Measurements from ENCODE around the gene ADNP. TPM values are rescaled to one million over a fixed set of nuclear protein-coding genes. Genes with fewer than 3 reads are reported as not detected.

ADNP gene
- total RNA-seq, 2 experiments from 2014 or later = 70.7 to 90.4 TPM

DNA sequence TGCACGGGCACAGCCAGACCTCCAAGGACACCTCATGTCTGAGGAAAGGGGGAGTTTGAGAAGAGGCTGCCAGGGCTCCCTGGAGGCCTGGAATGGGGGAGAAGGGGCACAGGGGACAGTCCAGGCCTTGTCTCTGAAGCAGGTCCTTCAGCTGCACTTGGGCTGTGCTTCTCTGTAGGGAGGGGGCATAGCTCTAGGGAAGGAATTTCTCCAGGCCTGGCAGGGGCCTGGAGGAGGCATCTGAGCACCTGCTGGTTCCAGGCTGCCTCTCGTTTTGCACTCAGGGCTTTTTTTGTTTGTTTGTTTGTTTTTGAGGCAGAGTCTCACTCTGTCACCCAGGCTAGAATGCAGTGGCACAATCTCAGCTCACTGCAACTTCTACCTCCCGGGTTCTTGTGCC lies 68.7 kb downstream of the ADNP start:
- no peaks in the 10 kb centered on the region for H3K4me1 Mint-ChIP-seq

DNA sequence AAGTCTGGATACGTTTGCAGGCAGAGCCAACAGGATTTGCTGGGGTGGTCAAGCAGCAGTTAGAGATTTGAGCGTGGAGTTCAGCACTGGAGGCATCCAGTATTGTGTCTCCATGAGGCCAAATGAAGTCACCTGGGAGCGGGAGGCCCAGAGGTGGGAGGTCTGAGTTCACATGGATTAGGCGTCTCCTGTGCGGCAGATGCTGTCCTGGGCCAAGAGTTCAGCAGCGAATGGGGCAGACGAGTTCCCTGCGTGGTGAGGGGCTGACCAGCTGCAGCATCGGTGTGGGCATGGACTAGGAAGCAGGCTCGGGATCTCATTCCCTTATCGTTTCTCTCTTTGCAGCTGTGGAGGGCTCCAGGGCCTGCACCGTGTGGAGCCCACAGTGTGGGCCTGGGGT lies 70.2 kb downstream of the ADNP start:
- ChIA-PET CTCF (no interaction called here), POLR2A (no interaction called here)
- DNase-seq = no peak
- H3K4me3 Mint-ChIP-seq = no peak overlapping the region
- no peaks in the 10 kb centered on the region for H3K9me3 Mint-ChIP-seq
- no peaks in the 10 kb centered on the region for H3K27me3 Mint-ChIP-seq
- H3K4me1 Mint-ChIP-seq = no peaks in the 10 kb centered on the region
- no peak overlapping the region for H3K27ac Mint-ChIP-seq
- no peaks in the 10 kb centered on the region for H3K36me3 Mint-ChIP-seq (ENCODE audit: low read depth)

More for the DNA sequence above, 68.7 kb downstream of the ADNP start:
- CTCF ChIA-PET = interaction anchor here (1.4 kb wide), 1 partner anchor 8 kb away, joined by 3 read pairs; no protein-coding TSS in a partner anchor
- H3K36me3 Mint-ChIP-seq (ENCODE audit: low read depth) = no peaks in the 10 kb centered on the region
- no peak overlapping the region for H3K4me3 Mint-ChIP-seq
- DNase-seq = no peak
- H3K9me3 Mint-ChIP-seq = no peaks in the 10 kb centered on the region
- POLR2A ChIA-PET = no interaction called here
- H3K27me3 Mint-ChIP-seq = no peaks in the 10 kb centered on the region
- H3K27ac Mint-ChIP-seq = no peak overlapping the region

DNA sequence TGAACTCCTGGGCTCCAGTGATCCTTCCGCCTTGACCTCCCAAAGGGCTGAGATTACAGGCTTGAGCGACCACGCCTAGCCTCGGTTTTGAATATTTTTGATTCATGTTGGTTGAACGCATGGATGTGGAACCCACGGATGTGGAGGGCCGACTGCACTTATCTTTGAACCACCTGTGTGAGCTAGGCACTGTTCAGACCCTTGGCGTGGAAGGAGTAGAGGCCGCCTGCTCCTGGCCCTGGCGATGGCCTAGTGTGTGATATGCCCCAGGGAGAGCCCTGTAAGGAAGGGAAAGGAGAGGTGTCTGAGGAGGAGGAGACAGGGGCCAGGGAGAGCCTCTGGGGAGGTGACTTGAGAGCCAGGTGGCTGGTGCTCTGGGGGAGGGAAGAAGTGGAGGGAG lies 72.1 kb downstream of the ADNP start:
- ChIA-PET POLR2A (no interaction called here), CTCF (interaction anchor here (0.5 kb wide), 1 partner anchor 66 kb away, joined by 5 read pairs; no protein-coding TSS in a partner anchor)
- Mint-ChIP-seq H3K9me3 (no peaks in the 10 kb centered on the region), H3K36me3 (ENCODE audit: low read depth) (no peaks in the 10 kb centered on the region), H3K4me3 (no peak overlapping the region), H3K27me3 (no peaks in the 10 kb centered on the region), H3K4me1 (peaks cover 3% of the 10 kb centered on the region), H3K27ac (no peak overlapping the region)
- DNase-seq = no peak

DNA sequence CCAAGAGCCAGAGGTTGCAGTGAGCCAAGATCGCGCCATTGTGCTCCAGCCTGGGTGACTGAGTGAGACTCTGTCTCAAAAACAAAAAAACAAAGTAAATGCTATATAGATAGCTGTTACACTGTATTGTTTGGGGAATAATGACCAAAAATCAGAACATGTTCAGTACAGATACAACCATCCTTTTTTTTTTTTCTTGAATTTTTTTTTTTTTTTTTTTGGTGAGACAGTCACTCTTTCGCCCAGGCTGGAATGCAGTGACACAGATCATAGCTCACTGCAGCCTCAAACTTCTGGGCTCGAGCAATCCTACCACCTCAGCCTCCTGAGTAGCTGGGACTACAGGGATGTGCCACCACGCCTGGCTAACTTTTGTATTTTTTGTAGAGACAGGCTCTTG lies 72.7 kb downstream of the ADNP start:
- ChIA-PET CTCF (interaction anchor here (0.5 to 0.6 kb wide), 2 partner anchors 61 to 65 kb away, joined by 3 to 5 read pairs; no protein-coding TSS in a partner anchor), POLR2A (no interaction called here)
- H3K36me3 Mint-ChIP-seq (ENCODE audit: low read depth) = no peaks in the 10 kb centered on the region
- no peak overlapping the region for H3K4me3 Mint-ChIP-seq
- H3K27me3 Mint-ChIP-seq = no peaks in the 10 kb centered on the region
- no peaks in the 10 kb centered on the region for H3K9me3 Mint-ChIP-seq
- H3K4me1 Mint-ChIP-seq = peaks cover 3% of the 10 kb centered on the region
- no peak overlapping the region for H3K27ac Mint-ChIP-seq
- no peak for DNase-seq

DNA sequence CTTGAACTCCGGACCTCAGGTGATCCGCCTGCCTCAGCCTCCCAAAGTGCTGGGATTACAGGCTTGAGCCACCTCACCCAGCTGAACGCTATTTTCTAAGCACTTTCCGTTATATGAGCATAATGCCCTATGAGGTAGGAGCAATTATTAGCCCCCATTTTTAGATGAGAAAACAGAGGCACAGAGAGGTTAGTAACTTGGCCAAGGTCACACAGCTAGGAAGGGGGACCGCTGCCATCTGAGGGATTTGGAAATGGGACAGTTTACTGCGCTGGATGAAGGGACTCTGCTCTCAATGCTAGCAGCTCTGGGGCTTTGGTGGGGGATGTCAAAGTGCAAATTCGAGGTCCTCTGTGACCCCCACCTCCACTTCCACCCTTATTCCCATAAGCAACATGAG lies 73.9 kb downstream of the ADNP start:
- CTCF ChIA-PET = no interaction called here
- DNase-seq = no peak
- no peaks in the 10 kb centered on the region for H3K27me3 Mint-ChIP-seq
- no peaks in the 10 kb centered on the region for H3K9me3 Mint-ChIP-seq
- H3K27ac Mint-ChIP-seq = no peak overlapping the region
- H3K4me1 Mint-ChIP-seq = peaks cover 3% of the 10 kb centered on the region
- POLR2A ChIA-PET = no interaction called here
- no peaks in the 10 kb centered on the region for H3K36me3 Mint-ChIP-seq (ENCODE audit: low read depth)
- H3K4me3 Mint-ChIP-seq = no peak overlapping the region

DNA sequence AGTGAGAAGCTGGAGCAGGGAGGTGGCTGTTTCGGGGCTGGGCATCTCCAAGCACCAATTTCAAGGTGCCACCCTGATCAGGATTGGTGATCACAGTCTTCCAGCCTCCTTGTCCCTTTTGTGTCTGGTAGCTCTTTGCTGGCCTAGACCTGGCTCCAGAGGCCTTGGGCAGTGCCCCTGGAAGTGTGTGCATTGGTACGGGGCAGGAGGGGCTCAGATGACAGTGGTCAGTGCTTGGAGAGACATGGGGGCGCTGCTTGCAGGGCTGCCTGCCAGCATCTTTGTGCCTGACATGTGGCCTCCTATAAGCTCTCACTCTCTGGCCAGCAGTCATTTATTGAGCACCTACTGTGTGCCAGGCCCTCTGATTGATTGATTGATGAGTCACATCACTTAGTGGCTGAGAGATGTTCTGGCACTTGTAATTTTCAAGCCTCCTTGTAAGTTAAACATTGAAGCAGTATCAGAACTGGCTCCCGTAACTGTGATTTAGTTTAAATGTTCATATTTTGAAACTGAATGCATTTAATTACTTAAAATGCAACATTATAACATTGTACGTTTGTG lies 74.7 kb downstream of the ADNP start:
- no peaks in the 10 kb centered on the region for H3K27me3 Mint-ChIP-seq
- H3K4me3 Mint-ChIP-seq = no peak overlapping the region
- H3K27ac Mint-ChIP-seq = no peak overlapping the region
- no peaks in the 10 kb centered on the region for H3K9me3 Mint-ChIP-seq
- DNase-seq = no peak
- ChIA-PET POLR2A (no interaction called here), CTCF (no interaction called here)
- peaks cover 3% of the 10 kb centered on the region for H3K4me1 Mint-ChIP-seq
- H3K36me3 Mint-ChIP-seq (ENCODE audit: low read depth) = no peaks in the 10 kb centered on the region

DNA sequence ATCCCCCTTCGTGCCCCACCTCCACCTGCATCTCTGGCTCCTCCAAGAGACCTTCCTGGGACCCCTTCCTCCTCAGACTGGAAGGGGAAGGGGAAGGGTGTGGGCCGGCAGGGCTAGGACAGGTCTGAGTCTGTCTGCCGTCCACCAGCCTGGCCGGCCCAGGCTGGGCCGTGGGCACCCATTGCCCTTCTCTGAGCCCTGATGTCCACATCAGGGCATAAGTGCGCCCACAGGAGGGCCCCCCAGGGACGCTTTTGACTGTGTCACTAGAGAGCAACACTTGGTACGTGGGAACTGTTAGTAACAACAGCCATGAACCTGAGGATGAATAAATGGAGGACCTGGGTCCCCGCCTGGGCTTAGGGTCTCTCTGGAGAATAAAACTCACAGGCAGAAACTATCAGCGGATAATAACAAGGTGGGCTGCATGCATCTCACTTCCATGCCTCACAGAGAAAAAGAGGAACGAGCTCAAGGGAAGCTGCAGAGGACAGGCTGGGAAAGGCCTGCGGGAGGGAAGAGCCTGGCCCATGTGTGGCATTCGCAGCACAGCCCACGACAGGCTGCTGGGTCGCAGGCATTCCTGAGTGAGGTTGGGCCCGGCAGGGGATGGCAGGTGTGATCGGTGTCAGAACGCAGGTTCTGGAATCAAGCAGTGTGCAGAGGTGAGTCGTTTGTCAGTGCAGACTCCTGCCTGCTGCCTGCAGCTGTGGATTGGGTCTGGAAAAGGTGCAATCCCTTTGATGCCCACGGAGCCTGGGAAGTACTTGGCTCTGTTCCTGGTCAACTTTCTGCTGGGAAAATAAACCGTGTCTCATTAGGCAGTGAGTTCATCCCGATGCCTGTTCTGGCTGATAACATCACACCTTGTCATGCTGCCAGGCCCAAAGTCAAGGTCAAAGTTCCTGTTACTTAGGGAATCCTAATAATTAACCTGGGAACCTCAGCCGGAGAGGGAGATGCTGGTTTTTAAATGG lies 75.5 kb downstream of the ADNP start:
- Mint-ChIP-seq H3K36me3 (ENCODE audit: low read depth) (no peaks in the 10 kb centered on the region), H3K9me3 (no peaks in the 10 kb centered on the region), H3K27me3 (no peaks in the 10 kb centered on the region), H3K4me3 (no peak overlapping the region), H3K27ac (no peak overlapping the region), H3K4me1 (peaks cover 3% of the 10 kb centered on the region)
- POLR2A ChIA-PET = no interaction called here
- no peak for DNase-seq
- CTCF ChIA-PET = no interaction called here

DNA sequence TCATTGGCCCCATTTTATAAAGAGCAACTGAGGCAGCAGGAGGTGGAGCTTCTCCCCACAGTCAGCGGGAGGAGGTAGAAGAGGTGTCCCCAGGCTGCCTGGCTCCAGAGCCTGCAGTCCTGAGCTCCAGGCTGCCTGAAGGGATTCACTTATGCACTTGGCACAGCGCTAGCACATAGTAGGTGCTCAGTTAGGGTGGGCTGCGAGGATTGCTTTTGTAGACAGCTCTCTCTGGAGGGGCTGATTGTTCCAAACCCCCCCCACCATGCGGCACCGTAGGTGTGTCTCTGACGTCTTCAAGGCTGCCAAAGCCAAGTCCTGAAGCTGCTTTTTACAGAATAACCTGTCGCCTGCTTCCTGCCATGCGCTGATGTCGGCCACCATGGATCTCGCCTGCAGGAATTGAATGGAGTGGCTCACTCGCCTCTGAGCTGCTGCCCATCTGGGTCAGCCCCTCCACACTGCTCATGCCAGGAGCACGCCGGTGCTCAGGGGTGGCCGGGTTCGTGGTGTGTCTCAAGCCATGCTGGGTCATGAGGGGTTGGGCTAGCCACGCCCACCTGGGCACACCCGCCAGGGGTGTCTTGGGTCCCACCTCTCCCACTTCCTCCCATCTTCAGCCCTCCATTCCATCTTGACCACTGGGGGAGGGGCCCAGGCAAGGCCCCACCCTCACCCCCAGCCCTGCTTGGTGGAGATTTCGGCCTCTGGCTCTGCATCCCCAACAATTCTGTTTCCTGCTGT lies 76.6 kb downstream of the ADNP start:
- Mint-ChIP-seq H3K36me3 (ENCODE audit: low read depth) (no peaks in the 10 kb centered on the region), H3K27me3 (no peaks in the 10 kb centered on the region)
- CTCF ChIA-PET = interaction anchor here (1.4 kb wide), 1 partner anchor 9 kb away, joined by 3 read pairs; no protein-coding TSS in a partner anchor

DNA sequence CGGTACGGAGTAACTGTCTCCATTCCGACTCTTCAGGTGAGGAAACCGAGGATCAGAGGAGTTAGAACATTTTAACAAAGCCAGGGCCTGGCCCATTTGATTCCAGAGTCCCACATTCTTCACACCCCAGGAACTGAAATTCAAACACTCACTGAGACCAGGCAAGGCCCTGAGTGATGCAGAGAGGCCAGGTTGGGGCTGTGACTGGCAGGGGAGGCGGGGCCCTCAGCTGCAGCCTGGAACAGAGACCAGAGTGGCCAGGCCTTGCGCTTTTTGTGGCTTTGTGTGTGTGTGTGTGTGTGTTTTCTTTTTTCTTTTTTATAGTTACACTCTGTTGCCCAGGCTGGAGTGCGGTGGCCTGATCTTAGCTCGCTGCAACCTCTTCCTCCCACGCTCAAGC lies 79.2 kb downstream of the ADNP start:
- DNase-seq = no peak
- Mint-ChIP-seq H3K9me3 (no peaks in the 10 kb centered on the region), H3K4me3 (no peak overlapping the region), H3K27ac (no peak overlapping the region), H3K36me3 (ENCODE audit: low read depth) (no peaks in the 10 kb centered on the region), H3K27me3 (no peaks in the 10 kb centered on the region), H3K4me1 (peaks cover 4% of the 10 kb centered on the region)
- CTCF ChIA-PET = interaction anchor here (1.9 kb wide), 1 partner anchor 57 kb away, joined by 4 read pairs; the partner anchor contains the start of gene BCAS4
- POLR2A ChIA-PET = no interaction called here

More for the DNA sequence above, 76.6 kb downstream of the ADNP start:
- Mint-ChIP-seq H3K4me3 (no peak overlapping the region), H3K27ac (no peak overlapping the region), H3K4me1 (peaks cover 4% of the 10 kb centered on the region), H3K9me3 (no peaks in the 10 kb centered on the region)
- no peak for DNase-seq
- POLR2A ChIA-PET = no interaction called here

DNA sequence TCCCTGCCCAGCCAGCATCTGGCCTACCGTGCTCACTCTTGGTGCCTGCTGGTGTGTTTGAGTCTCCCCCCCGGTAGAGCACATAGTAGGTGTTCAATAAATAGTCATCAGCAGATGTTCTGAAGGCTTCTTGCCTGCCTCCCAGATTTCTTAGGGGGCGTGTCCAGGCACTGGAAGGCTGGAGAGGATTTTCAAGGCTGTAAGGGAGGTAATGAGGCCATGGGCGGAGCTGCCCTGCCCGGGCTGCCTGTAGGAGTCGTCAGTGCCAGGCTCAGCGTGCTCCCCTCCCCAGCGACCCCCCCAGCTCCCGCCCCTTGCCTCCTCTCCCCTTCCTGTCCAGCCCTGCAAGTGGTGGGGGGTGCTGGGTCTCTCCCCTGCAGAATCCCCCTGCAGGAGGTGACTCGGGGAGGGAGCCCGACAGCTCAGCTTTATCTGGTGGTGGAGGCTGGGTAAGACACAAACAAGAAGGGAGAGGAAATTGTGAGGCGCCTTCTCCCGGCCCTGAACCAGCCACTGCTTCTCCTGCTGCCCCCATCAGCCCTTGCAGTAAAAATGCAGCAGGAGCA lies 80.4 kb downstream of the ADNP start:
- Mint-ChIP-seq H3K4me1 (peaks cover 4% of the 10 kb centered on the region), H3K9me3 (no peaks in the 10 kb centered on the region), H3K4me3 (no peak overlapping the region), H3K36me3 (ENCODE audit: low read depth) (no peaks in the 10 kb centered on the region), H3K27me3 (no peaks in the 10 kb centered on the region), H3K27ac (no peak overlapping the region)
- CTCF ChIA-PET = interaction anchor here (0.6 kb wide), 1 partner anchor 43 kb away, joined by 4 read pairs; no protein-coding TSS in a partner anchor
- no peak for DNase-seq
- POLR2A ChIA-PET = no interaction called here

DNA sequence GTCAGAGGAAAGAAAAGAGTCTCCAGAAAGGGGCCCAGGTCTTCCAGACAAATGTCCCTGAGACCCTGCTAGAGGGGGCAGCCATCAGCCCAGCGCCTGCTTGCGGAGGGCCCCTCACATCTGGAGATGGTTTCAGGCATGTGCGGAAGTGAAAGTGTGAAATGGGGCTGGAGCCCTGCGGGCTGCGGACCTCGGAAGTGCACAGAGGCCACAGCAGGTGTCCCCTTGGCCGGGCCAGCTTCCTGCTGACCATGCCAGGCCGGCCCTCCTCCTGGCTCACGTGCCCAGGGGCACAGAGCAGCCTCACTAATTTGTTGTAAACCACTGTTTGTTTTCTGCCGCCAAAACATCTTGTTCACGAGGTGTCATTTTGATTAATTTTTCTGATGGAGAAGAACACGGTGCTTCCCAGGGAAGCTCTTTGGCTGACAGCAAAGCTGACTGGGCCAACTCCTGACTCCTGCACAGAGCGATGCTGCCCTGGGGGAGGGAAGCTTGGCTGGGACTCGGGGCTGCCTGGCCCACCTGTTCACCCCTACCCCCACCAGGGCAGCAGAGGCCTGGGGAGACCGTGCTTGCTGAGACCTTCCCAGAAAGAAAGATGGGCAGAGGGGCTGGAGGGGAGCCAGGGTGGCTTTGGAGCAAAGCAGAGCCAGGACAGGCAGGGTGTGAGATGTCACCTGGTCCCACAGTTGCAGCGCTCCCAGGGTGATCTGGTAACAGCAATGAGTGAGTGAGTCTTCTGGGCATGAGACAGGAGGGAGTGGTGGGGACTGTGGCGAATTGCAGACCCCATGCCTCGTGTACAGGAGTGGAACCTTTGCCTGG lies 82.2 kb downstream of the ADNP start:
- H3K36me3 Mint-ChIP-seq (ENCODE audit: low read depth) = no peaks in the 10 kb centered on the region
- ChIA-PET CTCF (interaction anchor here (1.0 to 1.4 kb wide), 3 partner anchors 24 to 80 kb away, joined by 3 to 4 read pairs (median 3); no protein-coding TSS in a partner anchor), POLR2A (no interaction called here)
- H3K27ac Mint-ChIP-seq = no peak overlapping the region
- DNase-seq = no peak
- no peak overlapping the region for H3K4me3 Mint-ChIP-seq
- no peaks in the 10 kb centered on the region for H3K27me3 Mint-ChIP-seq
- peaks cover 14% of the 10 kb centered on the region for H3K4me1 Mint-ChIP-seq
- H3K9me3 Mint-ChIP-seq = no peaks in the 10 kb centered on the region

DNA sequence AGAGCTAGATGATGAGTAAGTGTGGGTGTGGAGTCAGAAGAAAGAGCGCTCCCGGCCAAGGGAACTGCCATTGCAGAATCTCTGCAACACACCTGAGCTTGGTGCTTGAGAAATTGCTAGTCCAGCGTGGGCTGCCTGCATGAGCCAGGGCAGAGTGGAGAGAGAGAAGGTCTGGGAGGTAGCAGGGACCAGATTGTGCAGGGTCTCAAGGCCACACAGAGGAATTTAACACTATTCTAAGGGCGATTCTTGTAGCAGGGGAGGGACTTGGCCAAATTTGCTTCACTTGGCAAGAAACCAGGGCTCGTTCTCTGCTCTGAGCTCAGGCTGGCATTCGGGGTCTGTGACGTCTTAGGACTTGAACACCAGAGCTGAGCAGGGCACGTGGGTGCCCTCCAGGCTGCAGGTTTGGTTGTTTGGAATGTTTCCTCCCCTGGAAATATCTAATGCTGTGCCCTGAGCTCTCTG lies 82.9 kb downstream of the ADNP start:
- ChIA-PET CTCF (interaction anchor here (0.6 to 1.4 kb wide), 5 partner anchors 18 to 81 kb away, joined by 3 to 4 read pairs (median 3); no protein-coding TSS in a partner anchor), POLR2A (interaction anchor here (0.6 kb wide), 1 partner anchor 102 kb away, joined by 4 read pairs; no protein-coding TSS in a partner anchor)
- Mint-ChIP-seq H3K4me1 (peaks cover 14% of the 10 kb centered on the region), H3K36me3 (ENCODE audit: low read depth) (no peaks in the 10 kb centered on the region), H3K9me3 (no peaks in the 10 kb centered on the region), H3K27ac (no peak overlapping the region), H3K27me3 (no peaks in the 10 kb centered on the region), H3K4me3 (no peak overlapping the region)
- DNase-seq = no peak
